GM12874 (cell line): Measurements from ENCODE around the gene CWC27.

Experiments used
- TF ChIP-seq, protein P1 (sequence below): IDR thresholded peaks from 2 replicates; pipeline ENCODE4 v1.5.1; 2011; ENCODE audit warnings: low read depth, mild to moderate bottlenecking, control low read depth, low read length, moderate library complexity; ENCODE audit not compliant: insufficient read depth

Gene CWC27, protein sequence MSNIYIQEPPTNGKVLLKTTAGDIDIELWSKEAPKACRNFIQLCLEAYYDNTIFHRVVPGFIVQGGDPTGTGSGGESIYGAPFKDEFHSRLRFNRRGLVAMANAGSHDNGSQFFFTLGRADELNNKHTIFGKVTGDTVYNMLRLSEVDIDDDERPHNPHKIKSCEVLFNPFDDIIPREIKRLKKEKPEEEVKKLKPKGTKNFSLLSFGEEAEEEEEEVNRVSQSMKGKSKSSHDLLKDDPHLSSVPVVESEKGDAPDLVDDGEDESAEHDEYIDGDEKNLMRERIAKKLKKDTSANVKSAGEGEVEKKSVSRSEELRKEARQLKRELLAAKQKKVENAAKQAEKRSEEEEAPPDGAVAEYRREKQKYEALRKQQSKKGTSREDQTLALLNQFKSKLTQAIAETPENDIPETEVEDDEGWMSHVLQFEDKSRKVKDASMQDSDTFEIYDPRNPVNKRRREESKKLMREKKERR

DNA sequence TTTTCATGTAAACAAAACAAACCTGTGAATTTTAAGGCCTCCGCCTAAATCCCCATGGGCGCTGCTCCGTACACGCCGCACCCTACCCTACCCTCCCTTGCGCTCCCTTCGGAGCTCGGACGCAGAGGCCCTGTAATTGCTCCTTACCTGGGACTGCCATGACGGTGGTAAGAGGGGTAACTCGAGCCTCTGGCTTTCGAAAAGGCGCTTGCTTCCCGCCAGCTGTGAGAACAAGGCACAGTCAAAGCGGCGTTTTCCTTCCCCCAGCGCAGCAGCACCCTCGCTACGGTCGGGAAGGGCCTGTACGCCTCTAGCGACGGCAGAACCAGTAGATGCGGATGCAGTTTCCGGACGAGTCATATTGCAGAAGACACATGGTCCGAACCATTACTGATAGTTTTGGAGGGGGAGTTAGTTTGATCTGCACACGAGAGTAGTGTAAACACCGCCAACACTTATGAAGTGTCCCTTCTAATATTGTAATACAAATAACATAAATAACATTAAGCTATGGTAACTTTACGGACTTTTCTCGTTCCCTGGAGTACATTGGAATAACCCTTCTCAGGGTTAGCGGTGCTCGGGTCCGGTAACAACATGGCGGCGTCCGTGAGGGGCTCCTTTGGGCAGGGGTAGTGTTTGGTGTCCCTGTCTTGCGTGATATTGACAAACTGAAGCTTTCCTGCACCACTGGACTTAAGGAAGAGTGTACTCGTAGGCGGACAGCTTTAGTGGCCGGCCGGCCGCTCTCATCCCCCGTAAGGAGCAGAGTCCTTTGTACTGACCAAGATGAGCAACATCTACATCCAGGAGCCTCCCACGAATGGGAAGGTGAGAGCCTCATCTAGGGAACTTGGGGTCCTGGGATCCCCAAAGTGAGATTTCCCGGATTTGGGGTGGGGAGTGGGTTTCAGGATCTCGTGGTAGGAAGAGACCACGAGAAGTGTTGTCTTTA, at the start of gene CWC27, which contains the start of gene SREK1IP1:
Gene CWC27 (plus strand): TSS at position 573 of the 955 bp plus-strand sequence. CDS start 217 bp downstream, at position 790.
Gene SREK1IP1 (minus strand): TSS at position 334 of the 955 bp plus-strand sequence. CDS start 174 bp downstream, at position 160.
- TF ChIP-seq, protein P1, sequence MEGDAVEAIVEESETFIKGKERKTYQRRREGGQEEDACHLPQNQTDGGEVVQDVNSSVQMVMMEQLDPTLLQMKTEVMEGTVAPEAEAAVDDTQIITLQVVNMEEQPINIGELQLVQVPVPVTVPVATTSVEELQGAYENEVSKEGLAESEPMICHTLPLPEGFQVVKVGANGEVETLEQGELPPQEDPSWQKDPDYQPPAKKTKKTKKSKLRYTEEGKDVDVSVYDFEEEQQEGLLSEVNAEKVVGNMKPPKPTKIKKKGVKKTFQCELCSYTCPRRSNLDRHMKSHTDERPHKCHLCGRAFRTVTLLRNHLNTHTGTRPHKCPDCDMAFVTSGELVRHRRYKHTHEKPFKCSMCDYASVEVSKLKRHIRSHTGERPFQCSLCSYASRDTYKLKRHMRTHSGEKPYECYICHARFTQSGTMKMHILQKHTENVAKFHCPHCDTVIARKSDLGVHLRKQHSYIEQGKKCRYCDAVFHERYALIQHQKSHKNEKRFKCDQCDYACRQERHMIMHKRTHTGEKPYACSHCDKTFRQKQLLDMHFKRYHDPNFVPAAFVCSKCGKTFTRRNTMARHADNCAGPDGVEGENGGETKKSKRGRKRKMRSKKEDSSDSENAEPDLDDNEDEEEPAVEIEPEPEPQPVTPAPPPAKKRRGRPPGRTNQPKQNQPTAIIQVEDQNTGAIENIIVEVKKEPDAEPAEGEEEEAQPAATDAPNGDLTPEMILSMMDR, result no peak

DNA sequence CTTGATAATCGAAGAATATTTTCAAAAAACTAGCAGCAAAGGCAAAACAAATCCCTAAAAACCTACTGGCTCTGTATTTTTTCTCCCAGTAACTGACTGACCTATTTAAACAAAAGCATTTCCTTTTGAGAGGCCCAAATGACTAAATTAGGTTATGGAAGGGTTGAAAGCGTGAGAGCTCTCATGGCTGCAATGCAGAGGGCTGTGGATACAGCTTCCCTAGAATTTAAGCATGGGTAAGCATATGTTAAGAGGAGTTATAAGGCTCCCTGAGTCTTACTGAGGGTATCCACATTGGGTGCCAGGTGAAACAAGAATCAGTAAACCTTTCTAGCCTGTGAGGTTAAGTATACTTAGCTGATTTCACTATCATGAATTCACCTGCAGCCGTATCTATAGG, 46.1 kb upstream of the CWC27 start:
- TF ChIP-seq, protein P1, result no peak

DNA sequence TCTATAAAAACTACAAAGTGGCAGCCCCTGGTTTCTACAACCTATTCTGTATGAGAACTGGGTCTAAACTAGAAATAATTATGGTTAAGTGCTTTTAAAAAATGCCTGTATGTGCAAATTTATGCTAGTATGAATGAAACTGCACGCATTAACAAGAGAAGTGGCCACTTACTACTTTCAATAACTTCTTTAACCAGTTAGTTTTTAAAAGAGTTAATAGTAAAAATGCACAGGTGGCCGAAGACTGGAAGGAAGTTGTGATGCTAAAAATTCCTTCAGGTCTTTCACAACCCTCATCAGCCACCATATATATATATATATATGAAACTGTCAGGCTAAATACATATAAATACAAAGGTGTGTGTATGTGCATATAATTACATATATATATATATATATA, 41.6 kb upstream of the CWC27 start:
- TF ChIP-seq, protein P1, result no peak

DNA sequence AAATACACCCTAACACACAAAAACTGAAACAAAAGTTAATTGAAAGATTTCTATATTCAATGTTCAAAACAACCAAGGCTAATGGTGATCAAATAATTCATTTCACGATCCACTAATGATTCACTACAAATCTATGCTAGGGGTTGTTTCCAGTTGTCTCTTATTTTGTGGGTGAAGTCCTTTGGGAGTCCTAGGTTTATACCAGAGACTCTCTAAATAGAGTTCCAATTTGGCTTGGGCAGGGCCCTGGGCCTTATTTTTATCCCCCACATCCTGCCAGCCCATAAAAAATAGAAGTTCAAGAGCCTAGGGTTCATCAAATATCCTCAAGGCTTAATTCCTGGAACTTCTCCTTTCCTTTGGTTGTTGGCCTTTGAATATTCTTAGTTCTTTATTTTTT, 26.3 kb upstream of the CWC27 start:
- TF ChIP-seq, protein P1, result no peak

DNA sequence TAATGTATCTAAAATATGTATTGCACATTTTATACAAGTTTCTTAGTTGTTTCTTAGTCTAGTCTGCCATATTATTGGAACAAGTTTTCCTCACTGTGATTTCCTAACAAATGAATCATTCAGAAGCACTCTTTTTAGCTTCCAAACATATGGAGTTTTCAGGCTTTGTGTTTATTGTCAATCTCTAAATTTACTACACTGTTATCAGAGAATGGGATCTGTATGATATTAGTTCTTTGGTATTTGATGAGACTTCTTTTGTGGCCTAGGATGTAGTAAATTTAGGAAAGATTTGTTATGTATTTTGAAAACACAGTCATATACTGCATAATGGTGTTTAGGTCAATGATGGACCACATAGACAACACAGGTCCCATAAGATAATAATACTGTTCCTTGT, 25.9 kb upstream of the CWC27 start:
- TF ChIP-seq, protein P1, result no peak

DNA sequence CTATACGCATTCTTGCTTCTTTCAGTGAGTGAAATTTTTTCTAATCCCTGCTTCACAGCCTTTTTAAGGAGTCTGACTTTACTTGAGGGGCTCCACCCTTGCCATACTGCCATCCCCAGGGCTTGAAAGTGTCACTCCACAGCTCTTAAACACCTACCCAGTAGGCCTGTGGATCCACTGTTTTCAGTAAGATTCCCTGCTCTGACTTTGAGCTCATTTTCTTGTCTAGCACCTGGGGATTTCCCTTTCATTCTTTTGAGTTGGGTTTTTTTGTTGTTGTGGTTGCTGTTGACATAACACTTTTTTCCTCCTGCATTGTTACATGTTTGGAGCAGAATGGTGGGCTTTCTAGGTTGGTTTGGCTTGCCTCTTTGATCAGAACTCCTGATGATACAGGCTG, 23.8 kb upstream of the CWC27 start:
- TF ChIP-seq, protein P1, result no peak

DNA sequence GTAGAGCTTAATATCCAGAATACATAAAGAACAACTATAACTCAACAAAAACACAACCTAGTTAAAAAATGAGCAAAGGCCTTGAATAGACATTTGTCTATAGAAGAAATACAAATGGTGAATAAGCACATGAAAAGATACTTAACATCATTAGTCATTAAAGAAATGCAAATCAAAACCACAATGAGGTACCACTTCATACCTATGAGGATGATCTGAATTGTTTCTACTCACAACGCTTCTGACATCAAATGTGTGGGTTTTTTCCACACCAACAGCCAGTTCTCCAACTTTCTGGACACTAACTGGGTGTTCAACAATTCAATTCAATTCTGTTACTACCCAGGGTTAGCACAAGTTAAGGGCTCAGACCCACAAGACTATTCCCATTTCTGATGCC, 22.3 kb upstream of the CWC27 start:
- TF ChIP-seq, protein P1, result no peak
